Liver (tissue), 9 donors: Measurements from ENCODE around the gene ATL2. TPM values are rescaled to one million over a fixed set of nuclear protein-coding genes. Genes with fewer than 3 reads are reported as not detected.

Experiments used
- DNase-seq: peaks from one replicate; pipeline ENCODE4 v3.0.0-alpha.2; 2017; ENCODE audit warnings: low spot score
- H3K27ac ChIP-seq, 2 donors: one replicate each; pipeline ENCODE4 v1.7.0; 2013; ENCODE audit warnings: inconsistent platforms in 2 of 2, low read length in 2 of 2, control low read depth in 1 of 2, low read depth in 1 of 2, mild to moderate bottlenecking in 1 of 2
- H3K27me3 ChIP-seq, 4 donors: one replicate each; pipeline versions ENCODE4 v1.6.1 to v1.7.0; 2013; ENCODE audit warnings: low read length in 3 of 4, inconsistent platforms in 1 of 4, mild to moderate bottlenecking in 1 of 4, moderate library complexity in 1 of 4; ENCODE audit not compliant: control insufficient read depth in 4 of 4, insufficient read depth in 4 of 4
- H3K36me3 ChIP-seq, 4 donors: one replicate each; pipeline versions ENCODE4 v1.6.1 to v1.7.0; 2013; ENCODE audit warnings: low read length in 3 of 4, mild to moderate bottlenecking in 3 of 4, low read depth in 1 of 4, moderate library complexity in 1 of 4; ENCODE audit not compliant: control insufficient read depth in 4 of 4, insufficient read depth in 3 of 4
- H3K4me1 ChIP-seq, 4 donors: one replicate each; pipeline versions ENCODE4 v1.6.1 to v1.7.0; 2013; ENCODE audit warnings: low read length in 3 of 4, mild to moderate bottlenecking in 3 of 4, moderate library complexity in 1 of 4; ENCODE audit not compliant: control insufficient read depth in 4 of 4, insufficient read depth in 4 of 4
- H3K4me3 ChIP-seq, 3 donors: one replicate each; pipeline versions ENCODE4 v1.6.1 to v1.7.0; 2013; ENCODE audit warnings: low read length in 3 of 3, control low read depth in 1 of 3, low read depth in 1 of 3, mild to moderate bottlenecking in 1 of 3
- H3K9ac ChIP-seq, 2 donors: one replicate each; pipeline ENCODE4 v1.7.0; 2013; ENCODE audit warnings: low read length in 2 of 2, mild to moderate bottlenecking in 2 of 2, moderate library complexity in 2 of 2, control low read depth in 1 of 2, low read depth in 1 of 2
- H3K9me3 ChIP-seq, 4 donors: one replicate each; pipeline versions ENCODE4 v1.6.1 to v1.7.0; 2013; ENCODE audit warnings: low read length in 3 of 4; ENCODE audit not compliant: control insufficient read depth in 4 of 4
- ATF3 ChIP-seq: IDR thresholded peaks from 2 replicates; pipeline ENCODE4 v1.6.1; 2016; ENCODE audit warnings: antibody characterized with exemption
- CTCF ChIP-seq: fragments of 150-350 bp; IDR thresholded peaks from 2 replicates; pipeline ENCODE4 v1.5.1; 2017; ENCODE audit warnings: improper control_type of control experiment, low read depth, low read length; ENCODE audit not compliant: missing input control
- FOXA1 ChIP-seq: IDR thresholded peaks from 2 replicates; pipeline ENCODE4 v1.6.1; 2016; ENCODE audit warnings: antibody characterized with exemption
- GABPA ChIP-seq, 2 donors: IDR thresholded peaks in 1 of 2; conservative IDR thresholded peaks in 1 of 2; 2 replicates each; pipeline ENCODE4 v1.6.1; 2016; ENCODE audit warnings: antibody characterized with exemption in 2 of 2, mild to moderate bottlenecking in 1 of 2, moderate library complexity in 1 of 2
- HNF4G ChIP-seq: IDR thresholded peaks from 2 replicates; pipeline ENCODE4 v1.6.1; 2016; ENCODE audit warnings: antibody characterized with exemption
- JUND ChIP-seq, 2 donors: IDR thresholded peaks; 2 replicates each; pipeline ENCODE4 v1.6.1; 2016; ENCODE audit warnings: antibody characterized with exemption in 2 of 2
- MAX ChIP-seq: IDR thresholded peaks from 2 replicates; pipeline ENCODE4 v1.6.1; 2016; ENCODE audit warnings: antibody characterized with exemption
- NR2F2 ChIP-seq: IDR thresholded peaks from 2 replicates; pipeline ENCODE4 v1.6.1; 2016; ENCODE audit warnings: antibody characterized with exemption
- RAD21 ChIP-seq, 2 donors: IDR thresholded peaks; 2 replicates each; pipeline ENCODE4 v1.6.1; 2016; ENCODE audit warnings: antibody characterized with exemption in 2 of 2, mild to moderate bottlenecking in 2 of 2
- REST ChIP-seq: IDR thresholded peaks from 2 replicates; pipeline ENCODE4 v1.6.1; 2016; ENCODE audit warnings: antibody characterized with exemption, mild to moderate bottlenecking
- RXRA ChIP-seq, 2 donors: IDR thresholded peaks; 2 replicates each; pipeline ENCODE4 v1.6.1; 2017 to 2018; ENCODE audit warnings: antibody characterized with exemption in 2 of 2, mild to moderate bottlenecking in 1 of 2
- SP1 ChIP-seq: IDR thresholded peaks from 2 replicates; pipeline ENCODE4 v1.6.1; 2018; ENCODE audit warnings: antibody characterized with exemption, mild to moderate bottlenecking
- TAF1 ChIP-seq: conservative IDR thresholded peaks from 2 replicates; pipeline ENCODE4 v1.6.1; 2016; ENCODE audit warnings: antibody characterized with exemption, mild to moderate bottlenecking
- YY1 ChIP-seq: IDR thresholded peaks from 2 replicates; pipeline ENCODE4 v1.6.1; 2016; ENCODE audit warnings: antibody characterized with exemption, mild to moderate bottlenecking
- ZBTB33 ChIP-seq: IDR thresholded peaks from 2 replicates; pipeline ENCODE4 v1.6.1; 2016; ENCODE audit warnings: antibody characterized with exemption
- WGBS: extraction: QIAGEN DNeasy Blood & Tissue Kit; methylation state at CpG from one replicate; pipeline ENCODE4 v1.1.7; 2013; 5-methylcytosine and 5-hydroxymethylcytosine counted together
- polyA plus RNA-seq, 2 donors: library from polyadenylated mRNA; stranded (reverse) in 1 of 2; unstranded in 1 of 2; fragments of 200-250 nt in 1 of 2; fragments of >200 nt in 1 of 2; fragmentation: Nextera tagmentation in 1 of 2; extraction: Ambion mirVana in 1 of 2; gene quantifications; one replicate each; pipeline versions ENCODE4 v1.2.1 to v1.2.3, GENCODE V29; 2013 to 2015
- total RNA-seq, 2 donors: library from RNA; depleted of rRNA; stranded (reverse); fragments of >200 nt; gene quantifications; one replicate each; pipeline ENCODE4 v1.2.3, GENCODE V29; 2014
- donor health status: healthy.
- donor health status: healthy.
- donor health status: healthy.
- donor health status: healthy.
- donor health status: healthy.

ATL2 gene
- total and polyA plus RNA-seq, 4 donors = 21.0 to 163 (median 45.8) TPM

- H3K27ac ChIP-seq = no peak overlapping the region
- no peaks in the 10 kb centered on the region for H3K9me3 ChIP-seq
- no peak for TF ChIP-seq FOXA1
- no peak for TF ChIP-seq REST
- TF ChIP-seq TAF1 = no peak
- no peak for TF ChIP-seq CTCF
- TF ChIP-seq JUND (IDR thresholded peaks at IDR 0.05) = no peak
- no peaks in the 10 kb centered on the region for H3K36me3 ChIP-seq
- H3K4me3 ChIP-seq = no peak overlapping the region
- H3K27me3 ChIP-seq = no peaks in the 10 kb centered on the region
- DNase-seq = no peak
- peaks cover 4 to 9% (median 6%) of the 10 kb centered on the region in 4 donors for H3K4me1 ChIP-seq
- H3K9ac ChIP-seq = no peak overlapping the region
Measured at GRCh38 chr2:38400513-38400912, 23.4 kb upstream of the ATL2 start.

- Histone ChIP-seq H3K4me3 (no peak overlapping the region), H3K9ac (no peak overlapping the region), H3K27me3 (no peaks in the 10 kb centered on the region), H3K4me1 (no peaks in the 10 kb centered on the region), H3K9me3 (no peaks in the 10 kb centered on the region), H3K36me3 (no peaks in the 10 kb centered on the region), H3K27ac (no peak overlapping the region)
- TF ChIP-seq RXRA (IDR thresholded peaks at IDR 0.05) (no peak), NR2F2 (no peak)
- no peak for DNase-seq
- WGBS = 97% methylated on average over 4 of the region's 4 CpGs
Measured at GRCh38 chr2:38398739-38399138, 21.7 kb upstream of the ATL2 start.

GRCh38 chr2:38394903-38395341 lies 17.8 kb upstream of the ATL2 start:
- no peaks in the 10 kb centered on the region for H3K36me3 ChIP-seq
- DNase-seq = no peak
- H3K4me3 ChIP-seq = no peak overlapping the region
- TF ChIP-seq RAD21 (IDR thresholded peaks at IDR 0.05) (no peak), NR2F2 (no peak)
- WGBS = 83% methylated on average over 5 of the region's 5 CpGs
- H3K9me3 ChIP-seq = no peaks in the 10 kb centered on the region
- H3K9ac ChIP-seq = no peak overlapping the region
- no peak overlapping the region for H3K27ac ChIP-seq
- no peaks in the 10 kb centered on the region for H3K27me3 ChIP-seq
- no peaks in the 10 kb centered on the region for H3K4me1 ChIP-seq

GRCh38 chr2:38394041-38394440 lies 17.0 kb upstream of the ATL2 start:
- WGBS = 95% methylated on average over 2 of the region's 2 CpGs
- no peaks in the 10 kb centered on the region for H3K36me3 ChIP-seq
- H3K4me3 ChIP-seq = no peak overlapping the region
- no peak for TF ChIP-seq GABPA (IDR thresholded peaks at IDR 0.05 in 1 of 2, conservative IDR thresholded peaks at IDR 0.05 in 1 of 2)
- TF ChIP-seq MAX = no peak
- TF ChIP-seq NR2F2 = no peak
- no peak for TF ChIP-seq RXRA (IDR thresholded peaks at IDR 0.05)
- no peak for TF ChIP-seq JUND (IDR thresholded peaks at IDR 0.05)
- TF ChIP-seq HNF4G = no peak
- no peak for TF ChIP-seq YY1
- TF ChIP-seq ATF3 = no peak
- TF ChIP-seq ZBTB33 = no peak
- no peak for TF ChIP-seq SP1
- H3K9ac ChIP-seq = no peak overlapping the region
- no peaks in the 10 kb centered on the region for H3K27me3 ChIP-seq
- no peaks in the 10 kb centered on the region for H3K9me3 ChIP-seq
- H3K27ac ChIP-seq = no peak overlapping the region
- no peaks in the 10 kb centered on the region for H3K4me1 ChIP-seq
- DNase-seq = no peak
